ENCODE measurements around the gene COL9A3.

The COL9A3 gene

DNA sequence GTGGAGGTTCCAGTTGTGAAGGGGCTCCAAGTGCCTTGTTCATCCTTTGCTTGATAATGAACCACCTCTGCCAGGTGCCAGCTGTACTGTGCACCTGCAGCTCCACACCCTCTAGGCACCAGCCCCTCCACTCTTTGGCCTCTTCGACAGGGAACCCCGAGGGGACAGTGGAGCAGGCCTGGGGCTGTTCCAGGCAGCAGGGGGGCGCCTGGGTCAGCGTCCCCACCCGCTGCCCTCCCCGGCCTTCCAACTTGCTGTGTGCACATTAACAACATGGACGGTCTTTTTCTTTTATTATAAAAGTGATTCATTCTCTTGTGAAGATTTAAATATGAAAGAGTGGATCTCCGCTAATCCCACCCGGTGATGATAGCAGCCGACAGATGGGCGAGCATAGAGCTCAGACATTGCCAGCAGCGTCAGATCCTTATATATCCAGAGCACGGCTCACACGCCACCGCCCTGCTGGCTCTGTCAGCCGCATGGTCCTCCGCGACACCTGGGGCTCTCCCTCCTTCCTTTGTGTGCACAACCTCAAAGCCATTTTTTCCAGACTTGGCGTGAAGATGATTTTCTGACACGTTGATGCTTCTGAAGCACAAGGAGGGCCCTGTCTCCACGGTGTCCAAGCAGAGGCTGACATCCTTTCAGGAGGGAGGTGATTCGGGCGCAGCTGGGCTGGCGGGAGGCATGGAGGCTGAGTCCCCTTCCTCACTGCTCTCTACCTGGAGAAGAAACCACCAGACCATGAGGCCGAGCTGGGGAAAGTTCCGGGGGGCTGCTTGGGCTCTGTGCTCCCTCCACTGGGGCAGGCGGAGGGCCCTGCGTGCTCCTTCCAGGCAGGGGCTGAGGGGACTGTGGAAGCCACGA lies 42.8 kb upstream of the COL9A3 start:
- H3K27me3 ChIP-seq (ENCODE audit: control insufficient read depth, insufficient read depth, low read length) = no peaks in the 10 kb centered on the region
- no peaks in the 10 kb centered on the region for H3K9me3 ChIP-seq (ENCODE audit: control insufficient read depth, insufficient read depth, low read length)
- no peaks in the 10 kb centered on the region for H3K36me3 ChIP-seq (ENCODE audit: control insufficient read depth, insufficient read depth, low read length)
- no peak overlapping the region for H3K9ac ChIP-seq (ENCODE audit: low read depth, low read length)
- H3K4me3 ChIP-seq (ENCODE audit: low read depth, low read length) = no peak overlapping the region
- no peaks in the 10 kb centered on the region for H3K4me1 ChIP-seq (ENCODE audit: control insufficient read depth, insufficient read depth, low read length)

DNA sequence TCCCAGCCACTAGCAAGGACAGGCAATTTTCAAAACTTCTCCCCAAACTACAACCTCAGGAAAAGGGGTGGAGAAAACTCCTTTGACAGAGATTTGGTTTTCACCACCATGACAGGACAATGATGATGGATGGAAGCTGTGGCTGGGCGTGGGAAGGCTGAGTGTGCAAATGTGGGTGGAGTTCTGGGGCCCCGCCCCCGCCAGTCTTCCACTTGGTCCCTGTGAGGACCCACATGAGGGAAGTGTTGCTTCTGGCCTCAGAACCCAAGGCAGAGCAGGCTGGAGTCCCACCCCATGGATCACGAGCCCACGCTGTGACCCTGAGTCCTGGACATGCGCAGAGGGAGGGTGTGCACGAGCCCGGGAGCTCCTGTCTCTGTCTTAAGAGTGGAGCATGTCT lies 42.1 kb upstream of the COL9A3 start:
- H3K9ac ChIP-seq (ENCODE audit: low read depth, low read length) = no peak overlapping the region

DNA sequence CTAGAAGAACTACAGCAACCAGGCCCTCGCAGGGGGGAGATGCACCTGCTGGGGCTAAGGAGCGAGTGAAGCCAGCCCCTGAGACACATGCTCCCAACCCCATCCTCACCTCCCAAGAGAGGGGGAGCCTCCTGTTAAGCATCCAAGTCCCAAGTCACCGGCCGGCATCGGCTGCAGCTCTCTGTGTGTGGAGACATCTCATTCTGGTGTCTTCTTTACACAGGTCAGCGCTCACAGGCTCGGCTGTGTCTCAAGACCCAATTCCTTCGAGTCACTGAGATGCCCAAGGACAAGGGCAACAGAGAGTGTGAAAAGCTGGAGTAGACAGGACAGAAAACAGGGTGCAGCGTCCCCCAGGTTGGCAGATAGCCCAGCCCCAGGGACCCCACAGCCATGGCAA lies 41.6 kb upstream of the COL9A3 start:
- H3K36me3 ChIP-seq (ENCODE audit: control insufficient read depth, insufficient read depth, low read length) = no peaks in the 10 kb centered on the region
- no peak overlapping the region for H3K4me3 ChIP-seq (ENCODE audit: low read depth, low read length)
- no peaks in the 10 kb centered on the region for H3K27me3 ChIP-seq (ENCODE audit: control insufficient read depth, insufficient read depth, low read length)
- no peaks in the 10 kb centered on the region for H3K9me3 ChIP-seq (ENCODE audit: control insufficient read depth, insufficient read depth, low read length)
- no peaks in the 10 kb centered on the region for H3K4me1 ChIP-seq (ENCODE audit: control insufficient read depth, insufficient read depth, low read length)
- H3K9ac ChIP-seq (ENCODE audit: low read depth, low read length) = no peak overlapping the region

More for the DNA sequence above, 42.1 kb upstream of the COL9A3 start:
- no peaks in the 10 kb centered on the region for H3K36me3 ChIP-seq (ENCODE audit: control insufficient read depth, insufficient read depth, low read length)
- no peak overlapping the region for H3K4me3 ChIP-seq (ENCODE audit: low read depth, low read length)
- H3K27me3 ChIP-seq (ENCODE audit: control insufficient read depth, insufficient read depth, low read length) = no peaks in the 10 kb centered on the region
- no peaks in the 10 kb centered on the region for H3K4me1 ChIP-seq (ENCODE audit: control insufficient read depth, insufficient read depth, low read length)
- H3K9me3 ChIP-seq (ENCODE audit: control insufficient read depth, insufficient read depth, low read length) = no peaks in the 10 kb centered on the region

DNA sequence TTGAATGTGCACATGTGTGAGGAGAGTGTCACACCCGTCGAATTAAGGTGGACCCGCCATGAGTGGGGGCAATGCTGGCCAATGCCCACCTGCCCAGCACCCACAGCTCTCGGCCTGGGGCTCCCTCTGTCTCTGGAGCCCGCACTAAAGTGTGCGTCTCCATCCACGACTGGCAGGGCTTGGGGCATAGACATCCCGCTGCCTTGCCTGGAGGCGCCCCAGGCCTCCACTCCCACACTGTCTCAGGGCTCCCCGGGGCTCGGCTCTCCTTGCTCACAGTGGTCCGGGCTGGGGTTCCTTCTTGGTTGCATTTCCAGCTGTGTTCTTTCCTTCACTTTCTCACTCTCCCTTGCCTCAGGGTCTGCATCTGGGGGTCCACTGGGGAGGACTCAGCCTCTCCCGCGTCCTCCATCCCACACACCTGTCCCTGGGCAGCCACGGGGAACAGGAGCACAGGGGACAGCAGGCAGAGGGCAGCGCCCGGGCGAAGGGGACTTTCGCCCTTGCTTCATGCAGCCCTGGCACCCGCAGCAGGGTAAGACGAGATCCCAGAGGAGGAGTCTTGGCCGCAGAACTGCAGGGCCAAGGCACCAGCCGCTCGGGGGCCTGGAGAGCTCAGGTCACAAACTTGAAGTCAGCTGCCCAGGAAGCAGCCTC lies 40.7 kb upstream of the COL9A3 start:
- Histone ChIP-seq H3K4me1 (ENCODE audit: control insufficient read depth, insufficient read depth, low read length) (no peaks in the 10 kb centered on the region), H3K4me3 (ENCODE audit: low read depth, low read length) (no peak overlapping the region), H3K27me3 (ENCODE audit: control insufficient read depth, insufficient read depth, low read length) (no peaks in the 10 kb centered on the region), H3K9me3 (ENCODE audit: control insufficient read depth, insufficient read depth, low read length) (no peaks in the 10 kb centered on the region), H3K36me3 (ENCODE audit: control insufficient read depth, insufficient read depth, low read length) (no peaks in the 10 kb centered on the region), H3K9ac (ENCODE audit: low read depth, low read length) (no peak overlapping the region)

DNA sequence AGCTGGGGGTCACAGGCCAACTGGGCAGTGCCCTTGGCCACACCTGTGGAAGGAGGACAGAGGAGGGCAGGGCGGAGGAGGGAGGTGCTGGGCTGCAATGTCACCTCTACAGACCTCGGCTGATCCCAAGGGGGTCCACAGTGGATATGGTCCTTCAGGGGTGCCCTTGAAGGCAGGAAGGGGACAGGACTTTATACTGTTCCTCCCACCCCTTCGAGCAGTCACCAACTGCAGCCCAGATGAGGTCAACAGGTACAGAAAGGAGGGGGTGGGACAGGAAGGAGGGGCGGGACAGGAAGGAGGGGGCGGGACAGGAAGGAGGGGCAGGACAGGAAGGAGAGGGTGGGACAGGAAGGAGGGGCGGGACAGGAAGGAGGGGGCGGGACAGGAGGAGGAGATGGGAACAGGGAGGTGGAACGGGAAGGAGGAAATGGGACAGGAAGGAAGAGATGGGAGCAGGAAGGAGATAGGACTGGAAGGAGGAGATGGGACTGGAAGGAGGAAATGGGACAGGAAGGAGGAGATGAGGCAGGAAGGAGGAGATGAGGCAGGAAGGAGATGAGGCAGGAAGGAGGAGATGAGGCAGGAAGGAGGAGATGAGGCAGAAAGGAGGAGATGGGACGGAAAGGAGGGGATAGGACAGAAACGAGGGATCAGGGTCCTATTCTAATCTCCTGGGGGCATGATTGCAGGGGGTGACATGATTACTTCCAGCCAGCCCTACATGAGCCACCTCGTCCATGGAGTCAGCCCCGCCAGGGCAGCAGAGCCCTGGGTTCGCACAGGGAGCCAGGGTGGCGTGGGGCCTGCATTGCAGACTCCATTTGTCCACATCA lies 39.9 kb upstream of the COL9A3 start:
- Histone ChIP-seq H3K36me3 (ENCODE audit: control insufficient read depth, insufficient read depth, low read length) (no peaks in the 10 kb centered on the region), H3K9me3 (ENCODE audit: control insufficient read depth, insufficient read depth, low read length) (no peaks in the 10 kb centered on the region), H3K4me1 (ENCODE audit: control insufficient read depth, insufficient read depth, low read length) (no peaks in the 10 kb centered on the region), H3K4me3 (ENCODE audit: low read depth, low read length) (no peak overlapping the region), H3K27me3 (ENCODE audit: control insufficient read depth, insufficient read depth, low read length) (no peaks in the 10 kb centered on the region), H3K9ac (ENCODE audit: low read depth, low read length) (no peak overlapping the region)

DNA sequence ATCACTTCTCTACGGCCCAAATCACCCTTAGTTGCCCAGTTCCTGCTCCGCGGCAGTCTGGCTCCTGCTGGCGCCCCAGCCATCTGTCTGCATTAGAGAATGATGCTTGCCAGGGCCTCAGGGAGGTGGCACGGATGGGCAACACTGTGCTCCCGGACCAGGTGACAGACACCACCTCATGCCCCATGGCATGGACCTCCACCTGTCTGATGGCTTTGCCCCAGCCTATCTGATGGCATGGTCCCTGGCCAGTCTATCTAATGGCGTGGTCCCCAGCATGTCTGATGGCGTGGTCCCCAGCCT lies 39.4 kb upstream of the COL9A3 start:
- H3K4me3 ChIP-seq (ENCODE audit: low read depth, low read length) = no peak overlapping the region

DNA sequence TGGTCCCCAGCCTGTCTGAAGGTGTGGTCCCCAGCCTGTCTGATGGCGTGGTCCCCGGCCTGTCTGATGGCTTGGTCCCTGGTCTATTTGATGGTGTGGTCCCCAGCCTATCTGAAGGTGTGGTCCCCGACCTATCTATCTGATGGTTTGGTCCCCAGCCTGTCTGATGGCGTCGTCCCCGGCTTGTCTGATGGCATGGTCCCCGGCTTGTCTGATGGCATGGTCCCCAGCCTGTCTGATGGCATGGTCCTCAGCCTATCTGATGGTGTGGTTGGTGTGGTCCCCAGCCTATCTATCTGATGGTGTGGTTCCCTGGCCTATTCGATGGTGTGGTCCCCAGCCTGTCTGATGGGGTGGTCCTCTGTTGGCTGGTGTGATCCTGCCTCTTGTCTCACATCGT lies 38.8 kb upstream of the COL9A3 start:
- Histone ChIP-seq H3K36me3 (ENCODE audit: control insufficient read depth, insufficient read depth, low read length) (no peaks in the 10 kb centered on the region), H3K4me3 (ENCODE audit: low read depth, low read length) (no peak overlapping the region), H3K27me3 (ENCODE audit: control insufficient read depth, insufficient read depth, low read length) (no peaks in the 10 kb centered on the region), H3K4me1 (ENCODE audit: control insufficient read depth, insufficient read depth, low read length) (no peaks in the 10 kb centered on the region), H3K9ac (ENCODE audit: low read depth, low read length) (no peak overlapping the region), H3K9me3 (ENCODE audit: control insufficient read depth, insufficient read depth, low read length) (no peaks in the 10 kb centered on the region)

More for the DNA sequence above, 39.4 kb upstream of the COL9A3 start:
- Histone ChIP-seq H3K4me1 (ENCODE audit: control insufficient read depth, insufficient read depth, low read length) (no peaks in the 10 kb centered on the region), H3K9me3 (ENCODE audit: control insufficient read depth, insufficient read depth, low read length) (no peaks in the 10 kb centered on the region), H3K27me3 (ENCODE audit: control insufficient read depth, insufficient read depth, low read length) (no peaks in the 10 kb centered on the region), H3K36me3 (ENCODE audit: control insufficient read depth, insufficient read depth, low read length) (no peaks in the 10 kb centered on the region), H3K9ac (ENCODE audit: low read depth, low read length) (no peak overlapping the region)

DNA sequence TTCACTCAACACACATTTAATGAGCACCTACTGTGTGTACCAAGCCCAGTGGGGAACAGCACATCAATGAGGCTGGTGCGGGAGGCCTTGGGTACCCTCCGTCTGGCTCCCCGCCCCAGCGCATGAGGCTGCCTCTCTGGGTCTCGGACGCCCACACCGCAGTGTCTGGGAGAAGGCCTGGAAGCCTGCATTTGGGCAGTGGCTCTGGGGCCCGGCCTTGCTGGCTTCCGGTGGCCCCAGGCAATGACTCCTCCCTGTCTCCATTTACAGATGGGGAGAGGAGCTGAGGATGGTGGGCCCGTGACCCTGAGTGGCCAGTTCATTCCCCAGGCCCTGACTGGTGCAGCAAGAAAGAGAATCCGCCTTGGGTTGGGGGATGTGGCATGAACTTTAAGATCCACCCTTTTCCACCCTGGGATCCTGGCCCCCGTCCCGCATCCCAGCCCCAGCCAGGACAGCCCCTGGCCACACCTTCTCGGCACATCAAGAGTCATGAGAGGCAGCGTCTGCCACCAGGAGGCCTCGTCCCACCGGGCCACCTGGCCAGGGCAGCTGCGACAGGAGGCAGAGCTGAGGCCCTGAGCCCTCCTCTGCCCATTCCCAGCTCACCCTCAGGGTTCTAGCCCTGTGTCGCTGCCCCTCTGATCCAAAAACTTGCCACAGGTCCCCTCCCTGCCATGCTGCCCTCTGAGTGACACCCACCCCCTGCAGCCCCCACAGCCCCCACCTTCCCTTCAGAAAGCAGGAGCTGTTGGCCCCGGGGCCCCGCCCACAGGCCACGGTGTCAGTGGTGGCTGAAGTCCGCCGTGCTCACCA lies 38.0 kb upstream of the COL9A3 start:
- no peaks in the 10 kb centered on the region for H3K27me3 ChIP-seq (ENCODE audit: control insufficient read depth, insufficient read depth, low read length)
- H3K4me1 ChIP-seq (ENCODE audit: control insufficient read depth, insufficient read depth, low read length) = no peaks in the 10 kb centered on the region
- no peaks in the 10 kb centered on the region for H3K9me3 ChIP-seq (ENCODE audit: control insufficient read depth, insufficient read depth, low read length)
- no peak overlapping the region for H3K4me3 ChIP-seq (ENCODE audit: low read depth, low read length)
- no peak overlapping the region for H3K9ac ChIP-seq (ENCODE audit: low read depth, low read length)
- no peaks in the 10 kb centered on the region for H3K36me3 ChIP-seq (ENCODE audit: control insufficient read depth, insufficient read depth, low read length)

DNA sequence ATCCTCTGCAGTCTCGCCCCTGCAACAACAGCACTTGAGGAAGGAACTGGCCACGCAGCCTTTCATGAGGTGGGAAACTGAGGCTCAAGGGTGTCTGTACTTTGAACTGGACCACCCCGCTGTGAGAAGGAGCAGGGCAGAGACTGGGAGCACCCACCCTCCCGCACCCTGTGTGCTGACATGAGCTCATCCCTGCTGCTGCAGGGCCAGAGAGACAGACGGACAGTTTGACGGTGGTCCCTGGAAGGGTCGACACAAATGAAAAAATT lies 37.5 kb upstream of the COL9A3 start:
- Histone ChIP-seq H3K4me1 (ENCODE audit: control insufficient read depth, insufficient read depth, low read length) (no peaks in the 10 kb centered on the region), H3K36me3 (ENCODE audit: control insufficient read depth, insufficient read depth, low read length) (no peaks in the 10 kb centered on the region), H3K9ac (ENCODE audit: low read depth, low read length) (no peak overlapping the region), H3K9me3 (ENCODE audit: control insufficient read depth, insufficient read depth, low read length) (no peaks in the 10 kb centered on the region), H3K27me3 (ENCODE audit: control insufficient read depth, insufficient read depth, low read length) (no peaks in the 10 kb centered on the region), H3K4me3 (ENCODE audit: low read depth, low read length) (no peak overlapping the region)

DNA sequence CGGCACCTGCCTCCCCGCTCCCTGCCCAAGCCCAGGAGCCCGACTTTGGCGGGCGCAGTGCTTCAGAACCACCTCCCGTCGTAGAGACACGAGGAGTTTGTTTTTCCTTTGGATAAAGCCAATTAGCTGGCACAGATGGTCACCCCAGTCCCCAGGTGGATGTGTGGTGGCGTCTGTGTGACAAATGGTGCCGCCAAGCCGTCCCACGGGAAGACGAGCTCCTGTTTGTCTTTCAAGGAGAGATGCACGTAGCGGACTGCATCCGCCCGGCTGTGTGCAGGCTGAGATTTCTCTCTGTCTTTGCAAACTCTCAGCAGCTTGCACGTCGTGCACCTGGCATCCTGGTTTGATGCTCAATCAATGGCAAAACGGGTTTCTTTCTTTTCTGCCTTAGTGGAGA lies 36.6 kb upstream of the COL9A3 start:
- H3K36me3 ChIP-seq (ENCODE audit: control insufficient read depth, insufficient read depth, low read length) = no peaks in the 10 kb centered on the region
- H3K27me3 ChIP-seq (ENCODE audit: control insufficient read depth, insufficient read depth, low read length) = no peaks in the 10 kb centered on the region
- no peak overlapping the region for H3K9ac ChIP-seq (ENCODE audit: low read depth, low read length)
- H3K4me3 ChIP-seq (ENCODE audit: low read depth, low read length) = no peak overlapping the region
- H3K9me3 ChIP-seq (ENCODE audit: control insufficient read depth, insufficient read depth, low read length) = no peaks in the 10 kb centered on the region
- H3K4me1 ChIP-seq (ENCODE audit: control insufficient read depth, insufficient read depth, low read length) = no peaks in the 10 kb centered on the region

DNA sequence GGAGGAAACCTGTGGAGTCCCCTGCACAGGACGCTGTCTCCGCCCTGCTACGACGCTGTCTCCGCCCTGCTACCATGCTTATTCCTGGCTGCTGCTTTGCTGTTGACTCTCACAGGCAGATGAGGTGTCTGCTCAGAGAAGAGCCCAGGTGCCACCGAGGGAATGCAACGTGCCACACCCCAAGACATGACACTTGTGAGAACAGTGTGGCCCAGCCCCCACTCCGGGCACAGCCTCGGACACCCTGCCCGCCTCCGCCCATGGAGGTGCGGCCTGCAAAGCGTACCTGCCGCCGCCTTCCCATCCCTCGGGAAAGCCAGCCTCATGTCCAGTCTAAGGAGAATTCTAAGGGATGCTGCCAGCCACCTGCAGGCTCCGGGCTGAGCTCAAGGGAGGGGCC lies 36.2 kb upstream of the COL9A3 start:
- Histone ChIP-seq H3K4me3 (ENCODE audit: low read depth, low read length) (no peak overlapping the region), H3K9me3 (ENCODE audit: control insufficient read depth, insufficient read depth, low read length) (no peaks in the 10 kb centered on the region), H3K36me3 (ENCODE audit: control insufficient read depth, insufficient read depth, low read length) (no peaks in the 10 kb centered on the region), H3K9ac (ENCODE audit: low read depth, low read length) (no peak overlapping the region), H3K4me1 (ENCODE audit: control insufficient read depth, insufficient read depth, low read length) (no peaks in the 10 kb centered on the region), H3K27me3 (ENCODE audit: control insufficient read depth, insufficient read depth, low read length) (no peaks in the 10 kb centered on the region)

Measured in iPS-15b (cell line).